Measurements from ENCODE around the gene SH3PXD2A.
A peak's percentile ranks its signal among the peaks of the same experiment; 100 is the strongest.
"Not testable (repeated sequence)": the region's sequence is repeated elsewhere in the genome, so short reads cannot be mapped to it uniquely, and the experiment has no call there.

The SH3PXD2A gene

DNA sequence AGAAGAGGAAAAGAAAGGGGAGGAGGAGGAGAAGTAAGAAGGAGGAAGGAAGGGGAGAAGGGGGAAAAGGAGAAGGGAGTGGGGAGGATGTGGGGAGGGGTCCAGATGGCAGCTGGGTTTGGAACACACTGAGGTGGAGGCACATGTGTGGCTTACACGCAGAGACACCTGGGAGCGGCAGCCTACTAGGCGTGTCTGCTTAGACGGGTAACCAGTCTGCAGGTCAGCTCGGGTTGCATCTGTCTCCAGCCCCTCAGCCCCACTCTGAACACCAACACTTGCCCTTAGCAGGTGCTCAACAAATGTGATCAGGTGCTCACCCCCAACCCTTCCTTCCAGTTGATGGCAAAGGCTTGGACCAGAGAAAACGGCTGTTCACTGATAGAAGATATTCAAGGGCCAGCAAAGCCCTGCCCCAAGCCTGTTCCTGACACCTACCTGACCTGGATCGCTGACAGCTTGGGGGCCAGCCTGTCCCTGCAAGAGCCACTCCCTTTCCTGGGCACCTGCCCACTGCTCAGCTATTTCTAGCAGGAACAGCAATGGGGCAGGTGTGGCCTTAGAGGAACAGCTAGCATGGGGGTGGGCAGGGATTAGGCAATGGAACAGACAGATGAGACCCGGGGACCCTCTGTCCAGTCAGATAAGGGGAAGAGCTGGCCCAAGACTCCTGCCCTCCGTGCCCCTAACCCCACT is 70.5 kb downstream of the SH3PXD2A start:
- DNase-seq, result no peak

DNA sequence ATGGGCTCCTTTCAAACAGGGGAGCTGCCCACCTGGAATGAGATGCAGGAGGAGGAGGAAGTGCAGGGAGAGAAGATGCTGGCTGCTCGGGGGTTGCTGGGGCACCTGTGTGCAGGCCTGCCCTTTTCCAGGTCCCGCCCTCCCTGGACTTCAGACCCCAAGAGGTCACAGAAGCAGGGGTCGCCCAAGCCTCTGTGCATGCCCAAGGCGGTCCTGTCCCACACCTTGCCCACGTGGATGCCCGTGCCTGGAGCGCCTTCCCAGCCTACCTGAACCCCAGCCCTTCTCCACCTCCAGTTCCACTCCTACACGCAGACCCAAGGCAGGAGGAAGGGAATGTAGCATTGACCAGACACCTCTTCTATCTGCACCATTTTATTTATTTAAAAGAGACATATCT is 71.3 kb downstream of the SH3PXD2A start:
- DNase-seq, result no peak

DNA sequence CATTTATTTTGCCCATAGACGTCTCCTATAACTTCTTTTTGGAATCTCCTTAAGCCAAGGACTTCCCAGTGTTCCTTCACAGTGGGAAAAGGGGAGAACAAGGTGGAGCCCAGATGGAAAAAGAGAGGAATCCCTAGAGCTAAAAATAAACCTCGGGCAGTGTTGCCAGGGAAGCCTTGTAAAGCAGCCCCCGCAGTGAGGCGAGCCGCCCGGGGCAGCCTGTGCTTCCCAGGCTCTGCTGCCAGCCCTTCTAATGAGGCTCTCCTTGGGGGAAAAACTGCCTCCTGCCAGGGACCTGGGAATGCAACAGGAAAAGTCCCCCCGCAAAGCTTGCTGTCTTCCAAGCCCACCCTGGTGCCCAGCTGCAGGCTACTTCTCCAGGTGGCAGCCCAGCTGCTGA is 71.7 kb downstream of the SH3PXD2A start:
- DNase-seq, result no peak

DNA sequence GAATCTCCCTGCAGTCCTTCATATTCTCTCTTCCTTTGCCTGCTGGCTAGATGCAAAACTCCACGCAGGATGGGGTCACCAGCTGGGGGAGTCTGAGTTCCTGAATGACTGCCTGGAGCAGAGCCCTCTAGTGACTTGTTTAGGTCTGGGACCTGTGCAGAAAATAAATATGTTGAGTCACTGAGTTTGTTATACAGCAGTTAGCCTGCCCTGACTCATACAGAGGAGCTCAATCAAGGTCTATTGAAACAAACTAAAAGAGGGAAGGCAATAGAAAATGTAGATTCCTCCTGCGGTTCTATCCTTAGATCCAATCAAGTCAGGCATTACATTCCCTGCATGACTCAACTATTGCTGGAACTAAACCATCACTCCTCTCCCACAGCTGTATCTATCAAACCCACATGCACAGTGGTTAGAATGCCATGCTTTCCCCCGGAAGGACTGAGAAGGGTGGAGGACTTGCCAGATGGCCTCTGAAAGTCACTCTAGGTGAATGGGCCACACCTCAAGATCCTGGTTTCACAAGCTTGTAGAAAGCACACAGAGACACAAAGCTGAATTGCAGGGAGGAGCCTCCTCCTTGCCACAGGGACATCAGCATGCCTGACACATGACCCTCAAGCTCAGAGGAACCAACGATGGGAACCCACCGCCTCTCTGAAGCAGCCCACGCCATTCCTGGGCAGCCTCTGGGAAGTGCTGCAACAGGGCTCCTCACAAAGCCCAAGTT is 73.9 kb downstream of the SH3PXD2A start:
- no peak for DNase-seq

DNA sequence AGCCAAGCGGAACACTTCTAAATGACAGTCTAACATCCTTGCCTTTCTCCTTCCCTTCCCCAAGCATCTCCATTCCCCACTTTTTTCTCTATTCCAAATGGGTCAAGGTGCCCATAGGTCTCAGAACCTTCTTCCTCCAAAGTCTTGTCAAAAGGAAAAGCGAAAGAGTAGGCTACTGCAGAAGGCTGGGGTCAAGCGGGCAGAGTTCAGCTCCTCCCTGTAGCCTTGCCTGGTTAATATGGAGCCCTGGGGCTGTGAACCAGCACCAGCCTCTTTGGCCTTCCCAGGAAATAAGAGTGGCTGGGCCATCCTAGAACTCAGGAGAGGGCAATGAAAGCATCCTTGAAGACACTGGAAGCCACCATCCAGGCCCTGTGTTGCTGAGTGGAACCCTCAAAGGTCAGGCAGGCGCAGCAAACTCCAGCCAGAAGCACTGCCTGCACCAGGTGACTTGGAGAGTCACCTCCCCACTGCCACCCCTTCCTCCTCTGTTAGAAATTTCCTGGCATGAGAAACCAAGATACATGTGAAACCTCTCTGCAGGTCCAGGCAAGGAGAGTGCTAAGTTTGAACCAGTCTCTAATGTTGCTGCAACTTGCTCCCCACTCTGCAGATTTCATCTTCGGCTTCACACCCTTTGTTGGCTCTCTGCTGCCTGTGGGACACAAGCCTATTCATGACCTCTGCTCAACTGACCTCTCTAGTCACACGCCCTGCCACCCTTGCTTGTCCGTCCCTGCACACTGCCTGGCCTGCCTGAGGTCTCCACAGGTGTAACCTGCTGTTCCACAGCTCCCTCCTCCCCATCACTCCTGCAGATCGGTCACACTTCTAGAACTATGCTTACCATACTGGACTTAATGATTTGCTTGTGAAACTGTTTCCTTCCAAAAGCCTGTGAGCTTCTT is 74.9 kb downstream of the SH3PXD2A start:
- DNase-seq, result no peak

DNA sequence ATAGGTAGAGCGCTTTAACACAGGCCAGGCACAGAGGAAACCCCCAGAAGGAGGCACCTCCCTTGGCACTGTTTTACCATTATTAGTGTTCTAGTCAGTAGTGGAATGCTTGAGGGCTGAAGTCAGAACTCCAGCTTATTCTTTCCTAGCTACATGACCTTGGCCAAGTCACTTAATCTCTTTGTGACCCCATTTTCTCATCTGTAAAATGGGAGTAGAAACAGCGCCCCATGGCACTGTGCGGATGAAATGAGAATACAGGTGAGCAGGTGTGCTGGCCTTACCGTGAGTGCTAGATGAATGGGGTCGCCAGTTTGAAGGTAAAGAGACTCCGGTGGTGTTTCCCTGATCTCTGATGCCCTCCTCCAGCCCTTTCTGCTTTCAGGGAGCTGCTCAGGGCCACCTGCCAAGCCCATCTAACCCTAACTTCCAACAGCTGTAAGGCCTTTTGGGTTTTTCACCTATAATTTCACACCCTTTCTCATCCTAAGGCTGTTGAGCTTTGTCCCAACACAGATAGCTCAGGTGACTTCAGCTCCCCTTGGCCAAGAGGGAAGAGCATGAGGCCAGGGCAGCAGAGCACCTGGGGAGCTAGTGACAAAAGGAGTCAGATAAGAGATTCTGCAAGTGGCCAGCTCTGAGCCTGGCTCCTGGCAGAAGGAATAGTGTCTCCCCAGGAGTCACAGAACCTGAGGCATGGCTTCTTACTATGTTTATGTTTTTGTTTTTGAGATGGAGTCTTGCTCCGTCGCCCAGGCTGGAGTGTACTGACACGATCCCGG is 76.8 kb downstream of the SH3PXD2A start:
- DNase-seq, result no peak

DNA sequence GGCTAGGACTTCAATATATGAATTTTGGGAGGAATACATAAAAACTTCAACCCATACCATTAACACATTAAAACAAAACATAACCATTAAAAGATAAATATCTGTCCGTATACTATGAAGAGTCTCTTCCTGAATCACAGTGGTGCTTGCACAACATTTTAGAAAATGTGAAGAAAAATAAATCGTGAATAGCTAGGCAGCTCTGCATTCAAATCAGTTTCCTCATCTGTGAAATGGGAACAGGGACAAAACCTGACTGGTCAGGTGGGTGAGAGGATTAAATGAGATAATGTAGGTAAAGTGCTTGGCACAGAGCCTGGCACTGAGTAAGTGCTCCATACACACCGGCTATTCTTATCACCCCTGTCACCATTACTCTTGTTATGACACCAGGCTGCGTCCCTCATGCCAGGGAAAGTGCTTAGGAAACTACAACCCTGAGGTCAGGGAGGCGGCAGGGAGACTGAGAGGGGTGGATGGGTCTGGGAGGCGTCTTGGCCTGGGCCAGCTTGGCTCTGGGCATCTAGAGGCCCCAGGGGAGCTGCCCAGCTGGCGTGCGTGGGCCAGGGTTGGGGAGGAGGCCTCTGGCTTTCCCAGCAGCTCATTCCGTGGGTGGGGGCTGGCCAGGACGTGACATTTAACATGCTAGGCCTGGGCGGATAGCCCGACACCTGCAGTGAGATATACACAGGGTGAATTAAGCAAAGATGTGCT is 78.3 kb downstream of the SH3PXD2A start:
- DNase-seq, result no peak

DNA sequence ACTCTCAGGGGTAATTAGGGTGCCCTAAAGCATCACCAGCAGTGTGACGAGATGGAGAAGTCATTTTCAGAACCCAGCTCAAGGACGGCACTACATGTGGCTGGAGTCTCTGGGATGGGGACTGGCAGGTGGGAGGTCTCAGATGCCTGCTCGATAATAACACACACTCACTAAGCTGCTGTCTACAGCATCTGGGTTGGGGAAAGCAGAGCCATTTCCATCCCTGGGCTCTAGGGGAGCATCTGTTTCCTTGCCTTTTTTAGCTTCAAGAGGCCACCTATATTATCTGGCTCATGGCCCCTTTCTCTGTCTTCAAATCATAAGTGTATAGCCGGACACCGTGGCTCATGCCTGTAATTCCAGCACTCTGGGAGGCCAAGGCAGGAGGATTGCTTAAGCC is 79.6 kb downstream of the SH3PXD2A start:
- DNase-seq, result no peak

DNA sequence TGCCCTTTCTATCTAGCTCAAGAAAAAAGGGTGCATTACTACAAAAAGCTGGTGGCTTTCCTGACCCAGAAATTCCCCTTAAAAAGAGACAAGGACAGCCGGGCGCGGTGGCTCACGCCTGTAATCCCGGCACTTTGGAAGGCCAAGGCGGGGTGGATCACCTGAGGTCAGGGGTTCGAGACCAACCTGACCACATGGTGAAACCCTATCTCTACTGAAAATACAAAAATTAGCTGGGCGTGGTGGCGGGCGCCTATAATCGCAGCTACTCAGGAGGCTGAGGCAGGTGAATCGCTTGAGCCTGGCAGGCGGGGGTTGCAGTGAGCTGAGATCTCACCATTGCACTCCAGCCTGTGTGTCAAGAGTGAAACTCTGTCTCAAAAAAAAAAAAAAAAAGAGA is 82.5 kb downstream of the SH3PXD2A start:
- not testable (repeated sequence) for DNase-seq

DNA sequence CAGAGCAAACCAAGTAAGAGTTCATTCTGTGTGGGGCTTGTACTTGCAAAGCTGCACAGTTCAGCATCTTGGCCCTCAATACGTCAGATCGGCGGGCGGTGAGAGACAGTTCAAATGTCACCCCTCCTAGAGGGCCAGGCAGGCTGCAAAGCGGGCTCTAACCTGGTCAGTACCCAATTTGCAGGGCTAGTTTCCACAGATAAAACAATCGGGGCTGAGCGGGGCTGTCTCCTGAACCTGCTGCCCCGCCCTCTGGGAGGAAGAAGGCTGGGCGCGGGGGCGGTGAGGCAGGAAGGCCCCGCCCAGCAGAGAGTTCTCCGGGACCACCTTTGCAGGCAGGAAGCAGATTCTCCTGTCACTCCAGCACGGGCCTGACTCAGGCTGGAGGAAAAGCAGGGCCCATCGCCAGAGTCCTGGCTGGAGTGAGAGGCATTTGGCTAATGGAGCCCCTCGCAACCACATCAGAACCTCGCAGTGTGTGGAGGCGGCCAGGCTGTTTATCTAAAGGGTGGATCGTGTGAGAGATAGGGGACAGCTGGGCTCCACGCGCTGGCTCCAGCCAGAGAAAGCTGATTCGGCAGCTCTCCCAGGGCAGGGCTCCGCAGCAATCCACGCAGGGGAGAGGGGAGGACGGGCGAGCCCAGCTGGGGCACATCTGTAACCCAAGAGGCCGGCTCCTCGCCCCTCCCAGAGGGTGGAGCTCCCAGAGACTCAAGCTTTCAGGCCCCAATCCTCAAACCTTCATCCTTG is 83.1 kb downstream of the SH3PXD2A start:
- peak; percentile 47 for DNase-seq

DNA sequence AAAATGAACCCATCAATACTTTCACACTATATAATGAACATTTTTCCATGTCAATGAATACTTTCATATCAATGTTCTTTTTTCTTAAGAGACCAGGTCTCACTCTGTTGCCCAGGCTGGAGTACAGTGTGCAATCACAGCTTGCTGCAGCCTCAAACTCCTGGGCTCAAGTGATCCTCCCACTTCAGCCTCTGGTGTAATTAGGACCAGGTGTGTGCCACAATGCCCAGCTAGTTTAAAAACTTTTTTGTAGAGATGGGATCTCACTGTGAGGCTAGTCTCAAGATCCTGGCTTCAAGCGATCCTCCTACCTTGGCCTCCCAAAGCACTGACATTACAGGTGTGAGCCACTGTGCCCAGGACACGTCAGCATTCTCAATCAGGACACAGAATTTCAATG is 85.2 kb downstream of the SH3PXD2A start:
- no peak for DNase-seq

DNA sequence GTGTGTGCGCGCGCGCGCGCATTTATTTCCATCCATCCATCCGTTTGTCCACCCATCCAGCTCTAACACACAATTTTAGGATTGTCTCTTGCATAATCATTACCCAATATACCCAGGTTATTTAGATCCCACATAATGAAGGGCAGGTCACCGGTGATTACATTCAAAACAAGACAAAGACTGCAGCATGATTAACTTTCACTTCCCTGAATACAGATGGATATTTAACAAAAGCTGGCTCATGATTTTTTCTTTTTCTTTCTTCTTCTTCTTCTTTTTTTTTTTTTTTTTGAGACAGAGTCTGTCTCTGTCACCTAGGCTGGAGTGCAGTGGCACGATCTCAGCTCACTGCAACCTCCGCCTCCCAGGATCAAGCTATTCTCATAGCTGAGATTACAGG is 86.2 kb downstream of the SH3PXD2A start:
- DNase-seq, result no peak

DNA sequence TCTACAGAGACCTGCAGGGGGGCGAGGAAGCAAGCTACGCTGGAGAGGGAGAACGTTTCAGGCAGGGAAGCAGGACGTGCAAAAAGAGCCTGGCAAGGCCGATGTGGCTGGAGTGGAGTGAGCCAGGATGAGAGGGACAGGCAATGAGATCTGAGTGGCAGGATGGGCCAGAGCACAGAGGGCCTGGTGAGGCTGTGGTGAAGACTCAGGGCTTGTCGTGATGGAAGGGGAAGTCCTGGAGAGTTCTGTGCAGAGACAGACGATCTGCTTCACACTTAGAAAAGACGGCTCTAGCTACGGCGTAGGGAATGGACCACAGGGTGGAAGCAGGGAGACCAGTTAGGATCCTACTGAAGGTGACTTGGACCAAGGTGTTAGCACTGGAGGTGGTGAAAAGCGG is 87.0 kb downstream of the SH3PXD2A start:
- no peak for DNase-seq

DNA sequence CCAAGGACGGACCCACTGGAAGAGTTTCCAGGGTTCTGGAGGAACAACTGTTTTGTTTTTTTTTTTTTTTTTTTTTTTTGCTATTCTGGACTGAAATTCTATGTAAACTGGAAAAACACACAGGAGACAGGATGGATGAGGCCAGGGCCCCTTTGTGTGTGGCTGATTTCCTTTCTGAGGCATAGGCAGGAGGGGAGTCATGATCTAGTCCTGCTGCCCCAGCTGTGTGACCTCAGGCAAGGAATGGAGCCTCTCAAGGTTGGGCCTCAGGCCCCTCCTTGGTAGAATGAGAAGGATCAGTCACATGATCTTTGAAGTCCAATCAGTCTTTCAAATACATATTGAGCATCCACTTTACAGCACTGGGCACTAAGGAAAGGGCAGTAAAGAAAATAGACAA is 87.6 kb downstream of the SH3PXD2A start:
- no peak for DNase-seq

DNA sequence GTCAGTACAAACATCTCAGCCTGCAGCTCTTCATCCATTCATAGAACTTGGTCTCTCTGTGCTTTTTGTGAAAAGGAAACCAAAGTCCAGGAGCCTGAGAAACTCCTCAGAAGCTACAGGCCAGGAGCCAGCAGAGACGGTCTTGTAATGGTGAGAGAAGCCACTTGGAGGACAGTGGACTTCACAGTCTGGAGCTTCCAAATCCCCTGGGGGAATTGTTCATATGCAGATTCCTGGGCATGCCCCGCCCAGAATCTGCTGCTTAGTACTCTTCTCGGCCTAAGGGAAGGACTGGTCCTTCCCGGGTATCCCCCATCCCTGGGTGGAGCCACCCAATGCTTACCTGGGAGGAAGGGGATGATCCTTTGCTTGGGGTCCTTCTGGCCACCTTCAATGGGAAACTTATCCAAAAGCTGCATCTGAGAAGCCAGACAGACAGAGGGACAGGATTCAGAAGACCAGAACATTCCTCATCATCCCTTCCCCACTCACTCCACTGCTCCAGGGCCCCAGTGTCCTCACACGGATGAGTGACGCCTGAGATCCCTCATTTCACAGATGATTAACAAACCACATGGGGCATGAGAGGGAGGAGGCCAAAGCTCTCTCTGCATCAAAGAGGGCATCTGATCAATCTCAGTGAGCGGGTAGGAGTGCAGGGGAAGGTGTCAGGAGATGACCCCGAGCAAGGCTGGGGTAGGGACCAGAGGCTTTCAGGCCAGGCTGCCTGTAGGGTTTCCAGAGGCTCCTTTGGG is 88.4 kb downstream of the SH3PXD2A start:
- no peak for DNase-seq

DNA sequence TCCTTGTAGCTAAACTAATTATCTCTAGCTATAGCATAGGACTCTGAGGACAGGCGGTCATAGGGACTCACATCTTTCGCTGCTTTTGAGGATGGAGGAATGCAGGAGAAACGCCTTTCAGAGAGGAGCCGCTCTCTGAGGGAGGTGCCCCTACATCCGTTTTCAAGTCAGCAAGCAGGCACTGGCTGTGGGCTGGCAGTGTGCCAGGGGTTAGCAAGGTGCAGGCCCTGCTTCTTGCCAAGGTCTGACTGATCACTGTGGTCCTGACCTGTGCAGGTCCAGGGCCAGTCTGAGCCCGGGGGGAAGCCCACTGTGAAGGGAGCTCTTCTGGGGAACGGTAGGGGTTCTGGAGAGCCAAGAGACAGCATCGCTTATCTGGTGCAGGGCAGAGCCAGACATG is 89.4 kb downstream of the SH3PXD2A start:
- peak; percentile 67 for DNase-seq

DNA sequence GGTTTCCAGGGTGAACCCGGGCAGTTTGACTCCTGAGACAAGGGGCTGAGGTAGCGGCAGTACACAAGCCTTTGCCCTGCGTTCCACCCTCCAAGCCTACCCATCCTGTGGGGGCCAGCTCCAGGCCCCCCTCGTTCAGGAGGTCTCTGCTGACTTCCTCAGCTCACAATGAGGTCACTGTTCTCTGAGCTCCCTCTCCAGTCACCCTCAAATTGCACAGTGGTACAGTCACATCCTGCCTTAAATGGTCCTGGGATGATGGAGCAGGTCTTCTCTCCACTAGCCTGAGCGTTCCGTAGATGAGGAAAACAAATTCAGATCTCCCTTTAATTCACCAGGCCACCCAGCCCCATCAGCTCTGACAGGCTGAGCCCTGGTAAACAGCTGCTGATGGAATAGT is 90.2 kb downstream of the SH3PXD2A start:
- no peak for DNase-seq

DNA sequence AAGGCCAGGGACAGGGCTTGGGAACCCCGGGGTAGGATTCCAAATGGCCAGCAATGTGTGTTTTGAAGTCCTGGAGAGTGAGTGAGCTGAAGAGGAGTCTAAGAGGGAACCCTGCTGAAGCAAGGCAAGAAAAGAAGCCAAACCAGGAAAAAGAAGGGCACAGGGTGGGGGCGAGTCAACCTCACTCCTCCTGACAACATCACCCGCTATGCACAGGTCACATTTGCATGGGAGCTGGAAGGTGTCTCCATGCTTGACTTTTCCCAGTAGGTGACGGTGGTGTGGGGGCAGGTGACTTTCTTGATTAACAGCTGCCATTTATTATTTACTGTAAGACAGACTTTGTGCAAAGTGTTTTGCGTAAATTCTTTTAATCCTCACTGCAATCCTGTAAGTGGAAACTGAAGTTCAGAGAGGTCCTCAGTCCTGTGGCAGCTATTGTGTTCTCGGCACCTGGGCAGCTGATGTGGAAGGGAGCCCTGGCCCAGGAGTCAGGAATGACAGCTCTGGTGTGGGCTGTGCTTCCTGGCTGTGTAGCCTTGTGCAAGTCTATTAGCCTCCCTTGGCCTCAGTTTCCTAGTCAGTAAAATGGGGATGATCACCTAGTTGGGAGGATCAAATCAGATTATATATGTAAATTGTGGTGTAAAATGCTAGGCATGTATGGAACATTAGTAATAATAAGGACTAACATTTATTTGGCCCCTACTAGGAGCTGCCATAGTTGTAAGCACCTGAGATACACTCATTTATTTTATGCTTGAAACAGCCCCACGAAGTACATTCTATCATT is 90.9 kb downstream of the SH3PXD2A start:
- DNase-seq, result no peak

DNA sequence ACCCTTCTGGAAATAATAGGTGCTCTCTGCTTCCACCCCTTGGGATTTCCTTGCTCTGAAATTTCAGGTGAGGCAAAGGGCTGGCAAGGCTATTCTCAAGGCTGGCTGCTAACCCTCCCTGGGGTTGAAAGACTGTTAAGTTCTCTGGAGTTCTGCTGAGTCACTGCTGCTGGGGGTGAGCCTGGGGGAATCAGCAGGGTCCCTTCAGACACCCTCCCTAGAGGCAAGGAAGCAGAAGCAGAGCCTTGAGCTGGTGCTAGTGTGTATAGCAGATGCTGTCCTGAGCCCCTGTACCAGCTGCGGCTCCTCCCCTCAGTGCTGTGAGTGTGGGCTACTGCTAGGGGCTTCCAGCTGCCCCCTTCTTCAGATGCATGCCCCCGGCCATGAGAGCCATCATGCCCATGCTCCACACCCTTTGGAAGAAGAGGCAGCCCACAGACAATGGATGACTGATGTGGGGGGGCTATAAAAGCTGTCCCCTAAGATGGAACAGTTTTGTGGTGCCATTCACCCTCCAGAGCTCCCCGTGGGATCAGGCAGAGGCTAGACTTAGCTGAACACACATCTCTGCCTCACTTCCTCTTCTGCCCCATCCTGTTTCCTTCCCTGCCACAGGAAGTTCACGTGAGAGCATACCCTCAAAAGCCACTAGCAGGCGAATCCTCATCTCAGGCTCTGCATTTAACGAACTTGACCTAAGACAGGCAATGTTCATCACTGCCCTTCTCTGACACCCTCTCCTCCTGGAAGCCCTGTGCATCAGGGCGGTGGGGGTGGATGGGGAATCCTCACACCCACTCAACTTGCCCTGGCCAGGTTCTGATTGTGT is 91.8 kb downstream of the SH3PXD2A start:
- DNase-seq, result peak; percentile 12
